ENCODE data around the gene MTIF3.

MTIF3 gene

GRCh38 chr13:27455331-27455855 is 5.0 kb upstream of the MTIF3 start:
- no peak for DNase-seq (ENCODE audit: low read depth)

GRCh38 chr13:27450921-27451471 is 632 bp upstream of the MTIF3 start:
- DNase-seq (ENCODE audit: low read depth) = peak; percentile 38

- DNase-seq (ENCODE audit: low read depth) = no peak
Measured at GRCh38 chr13:27449081-27449603, 1.2 kb downstream of the MTIF3 start.

GRCh38 chr13:27448308-27448707 is 2.1 kb downstream of the MTIF3 start:
- no peak for DNase-seq (ENCODE audit: low read depth)

GRCh38 chr13:27446986-27447583 is 3.3 kb downstream of the MTIF3 start:
- DNase-seq (ENCODE audit: low read depth) = no peak

GRCh38 chr13:27442797-27443196 is 7.6 kb downstream of the MTIF3 start:
- no peak for DNase-seq (ENCODE audit: low read depth)

- no peak for DNase-seq (ENCODE audit: low read depth)
Measured at GRCh38 chr13:27442071-27442647, 8.2 kb downstream of the MTIF3 start.

DNA sequence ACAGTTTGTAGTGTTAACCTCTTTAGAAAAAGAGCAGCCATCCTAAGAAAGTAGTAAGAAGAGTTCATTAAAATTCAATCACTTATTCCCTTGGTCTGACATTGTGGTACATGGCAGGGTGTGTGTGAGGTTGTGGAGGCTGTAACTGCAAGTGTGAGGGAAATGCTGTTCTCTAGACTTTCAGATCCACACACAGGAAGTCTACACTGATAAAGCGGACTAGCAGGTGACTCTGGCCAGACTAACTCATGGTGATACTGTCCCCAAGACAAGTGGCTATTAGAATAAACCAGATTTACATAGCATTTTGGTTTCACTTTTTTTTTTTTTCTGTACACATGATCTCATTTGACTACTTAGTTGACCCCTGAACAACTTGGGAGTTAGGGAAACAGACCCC is 10.0 kb downstream of the MTIF3 start:
- no peak for DNase-seq (ENCODE audit: low read depth)

- no peak for DNase-seq (ENCODE audit: low read depth)
Measured at GRCh38 chr13:27437126-27437525, 13.2 kb downstream of the MTIF3 start.

- DNase-seq (ENCODE audit: low read depth) = no peak
Measured at GRCh38 chr13:27432611-27433210, 17.7 kb downstream of the MTIF3 start.

- no peak for DNase-seq (ENCODE audit: low read depth)
Measured at GRCh38 chr13:27432180-27432579, 18.2 kb downstream of the MTIF3 start.

DNA sequence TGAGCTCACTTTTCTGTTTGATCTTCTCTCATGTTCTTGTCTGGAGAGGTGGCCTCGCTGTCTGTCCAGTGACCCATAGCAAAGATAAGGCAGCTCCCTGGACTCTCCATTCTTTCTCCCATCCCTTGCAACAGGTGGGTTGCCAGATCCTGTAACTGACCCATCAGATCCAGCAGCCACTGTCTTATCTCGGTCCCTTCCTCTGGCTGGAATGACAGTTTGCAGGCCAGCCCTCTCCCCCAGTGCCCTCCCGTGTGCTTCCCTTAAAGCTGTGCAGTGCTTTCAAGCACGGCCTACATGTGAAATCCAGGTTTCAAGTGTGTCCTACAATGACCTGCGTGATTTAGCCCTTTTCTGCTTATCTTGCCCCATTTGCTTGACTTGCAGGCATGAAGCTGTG is 22.2 kb downstream of the MTIF3 start:
- no peak for DNase-seq (ENCODE audit: low read depth)

- DNase-seq (ENCODE audit: low read depth) = no peak
Measured at GRCh38 chr13:27427641-27428040, 22.7 kb downstream of the MTIF3 start.

GRCh38 chr13:27425918-27426630 is 24.3 kb downstream of the MTIF3 start:
- peak; percentile 55 for DNase-seq (ENCODE audit: low read depth)

- DNase-seq (ENCODE audit: low read depth) = no peak
Measured at GRCh38 chr13:27425158-27425917, 25.0 kb downstream of the MTIF3 start.

DNA sequence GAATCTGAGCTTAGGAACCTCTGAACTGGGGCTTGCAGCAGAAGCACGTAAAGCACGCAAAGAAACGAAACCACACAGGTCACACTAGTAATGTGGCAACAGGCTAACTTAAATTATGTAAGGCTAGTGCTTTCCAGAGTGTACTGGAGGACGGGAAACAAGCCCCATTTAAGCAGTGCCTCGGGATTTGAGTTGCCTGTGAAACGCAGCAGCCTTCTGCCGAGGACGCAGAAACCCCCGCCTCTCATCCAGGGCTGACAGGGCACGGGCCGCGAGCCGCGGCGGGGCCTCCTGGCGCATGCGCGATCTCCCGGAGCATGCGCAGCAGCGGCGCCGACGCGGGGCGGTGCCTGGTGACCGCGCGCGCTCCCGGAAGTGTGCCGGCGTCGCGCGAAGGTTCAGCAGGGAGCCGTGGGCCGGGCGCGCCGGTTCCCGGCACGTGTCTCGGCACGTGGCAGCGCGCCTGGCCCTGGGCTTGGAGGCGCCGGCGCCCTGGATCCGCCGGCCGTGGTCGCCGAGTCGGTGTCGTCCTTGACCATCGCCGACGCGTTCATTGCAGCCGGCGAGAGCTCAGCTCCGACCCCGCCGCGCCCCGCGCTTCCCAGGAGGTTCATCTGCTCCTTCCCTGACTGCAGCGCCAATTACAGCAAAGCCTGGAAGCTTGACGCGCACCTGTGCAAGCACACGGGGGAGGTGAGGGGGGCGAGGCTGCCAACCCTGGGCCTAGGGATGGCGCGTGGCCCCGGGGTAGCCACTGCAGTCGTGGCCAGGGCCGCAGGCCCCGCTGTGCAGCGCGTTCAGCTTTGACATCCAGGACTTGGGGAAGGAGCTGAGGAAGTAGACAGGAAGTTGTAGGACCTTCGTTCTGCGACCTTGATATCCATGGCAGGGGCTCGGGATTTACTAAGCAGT is 25.9 kb downstream of the MTIF3 start, which contains the start of gene GTF3A:
Gene GTF3A, plus strand, starts transcription at position 374 of the 912 bp plus-strand sequence.
- DNase-seq (ENCODE audit: low read depth) = peak; percentile 61

DNA sequence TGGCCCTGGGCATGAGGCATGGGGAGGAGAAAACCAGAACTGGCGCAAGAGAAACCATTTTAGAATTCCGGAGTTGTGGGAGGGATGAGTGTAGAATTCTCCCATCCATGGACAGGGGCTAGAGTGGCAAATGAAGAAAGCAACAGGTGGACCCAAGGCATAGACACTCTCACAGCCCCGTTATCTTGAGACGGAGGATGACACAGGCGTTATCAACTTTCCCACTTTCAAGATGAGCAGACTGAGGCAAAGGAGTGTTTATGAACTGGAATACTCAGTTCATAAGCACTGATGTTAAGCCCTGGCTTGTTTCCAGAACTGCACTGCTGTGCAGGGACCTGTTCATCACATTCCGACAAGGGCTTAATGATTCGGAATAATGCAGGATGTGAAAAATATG is 27.0 kb downstream of the MTIF3 start:
- DNase-seq (ENCODE audit: low read depth) = no peak

GRCh38 chr13:27421101-27421871 is 29.1 kb downstream of the MTIF3 start:
- DNase-seq (ENCODE audit: low read depth) = no peak

GRCh38 chr13:27419328-27419727 is 31.0 kb downstream of the MTIF3 start:
- DNase-seq (ENCODE audit: low read depth) = no peak

DNA sequence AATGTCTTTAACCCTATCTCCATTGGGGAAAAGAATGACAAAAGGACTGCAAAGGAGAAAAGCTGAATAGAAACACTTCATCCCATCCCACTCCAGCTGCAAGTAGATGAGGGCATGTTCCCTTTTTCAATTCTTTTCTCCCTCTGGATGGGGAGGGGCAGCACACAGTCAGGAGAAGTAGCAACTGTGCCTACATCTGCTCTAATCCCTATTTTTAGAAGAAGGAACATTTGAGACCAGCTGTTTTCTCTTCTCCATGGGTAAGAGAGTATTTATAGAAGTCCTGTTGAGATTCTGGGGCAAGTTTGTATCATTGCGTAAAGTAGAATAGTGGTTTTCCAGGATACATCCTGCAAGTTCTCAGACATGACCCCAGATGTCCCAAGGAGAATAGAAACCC is 35.2 kb downstream of the MTIF3 start:
- DNase-seq (ENCODE audit: low read depth) = no peak
